T-cell (primary cell): ENCODE results near the gene LUC7L3. TPM values are rescaled to one million over a fixed set of nuclear protein-coding genes. Genes with fewer than 3 reads are reported as not detected.

Experiments used
- ATAC-seq, 4 experiments: fragments of 200-7000 bp in 3 of 4; fragments of 150-1000 bp in 1 of 4; cut with Tn5 transposase; replicated peaks in 1 of 4; 1 replicate in 3 of 4; 2 replicates in 1 of 4; pipeline ENCODE4 v1.10.0; 2021; ENCODE audit warnings: moderate library complexity in 3 of 4, mild to moderate bottlenecking in 2 of 4, moderate number of reproducible peaks in 1 of 4
- CTCF ChIA-PET, 2 donors: fragments of 300-600 bp; sonication (Branson Sonifier 250); formaldehyde crosslinking; loops; one replicate each; lab custom pipeline; 2022; ENCODE audit warnings: antibody characterized with exemption in 2 of 2; lab: Charles Lee
- POLR2A ChIA-PET, 2 donors: fragments of 300-600 bp; sonication (Branson Sonifier 250); formaldehyde crosslinking; loops; one replicate each; lab custom pipeline; 2022; ENCODE audit warnings: antibody characterized with exemption in 2 of 2; lab: Charles Lee
- DNase-seq, 35 experiments: peaks; one replicate each; pipeline versions ENCODE4 v3.0.0 to v3.0.0-alpha.2; 2013 to 2023
- H3K27ac ChIP-seq: one replicate; pipeline ENCODE4 v1.5.1; 2013; ENCODE audit warnings: low read length
- H3K27me3 ChIP-seq, 2 experiments: replicated peaks in 1 of 2; 1 replicate in 1 of 2; 2 replicates in 1 of 2; pipeline versions ENCODE4 v1.6.1 to v1.7.0; 2013; ENCODE audit warnings: low read length in 1 of 2, mixed read lengths in 1 of 2; ENCODE audit not compliant: control insufficient read depth in 2 of 2, insufficient read depth in 2 of 2; ENCODE audit errors: extremely low read depth in 1 of 2
- H3K36me3 ChIP-seq, 2 donors: 1 replicate in 1 of 2; 2 replicates in 1 of 2; pipeline versions ENCODE4 v1.6.1 to v1.7.0; 2013; ENCODE audit warnings: low read length in 1 of 2; ENCODE audit not compliant: control insufficient read depth in 2 of 2, insufficient read depth in 1 of 2; ENCODE audit errors: extremely low read depth in 1 of 2
- H3K4me1 ChIP-seq, 2 experiments: 1 replicate in 1 of 2; 2 replicates in 1 of 2; pipeline versions ENCODE4 v1.6.1 to v1.7.0; 2013; ENCODE audit warnings: low read length in 2 of 2, mixed read lengths in 1 of 2; ENCODE audit not compliant: insufficient read depth in 2 of 2, control insufficient read depth in 1 of 2; ENCODE audit errors: extremely low read depth in 1 of 2
- H3K4me3 ChIP-seq, 2 donors: 1 replicate in 1 of 2; 2 replicates in 1 of 2; pipeline versions ENCODE4 v1.5.1 to v1.7.0; 2013; ENCODE audit warnings: mild to moderate bottlenecking in 2 of 2, low read length in 1 of 2, moderate library complexity in 1 of 2; ENCODE audit not compliant: control insufficient read depth in 1 of 2; ENCODE audit errors: extremely low read depth in 1 of 2
- H3K9me3 ChIP-seq: 2 replicates; pipeline ENCODE4 v1.7.0; 2013
- H3K27ac Mint-ChIP-seq, 2 donors: one replicate each; pipeline ENCODE4 v1.8.0; 2020 to 2021; ENCODE audit warnings: mild to moderate bottlenecking in 2 of 2, mixed read lengths in 2 of 2
- H3K27me3 Mint-ChIP-seq, 2 donors: one replicate each; pipeline ENCODE4 v1.8.0; 2021 to 2022; ENCODE audit warnings: mixed read lengths in 2 of 2
- H3K36me3 Mint-ChIP-seq: one replicate; pipeline ENCODE4 v1.8.0; 2021; ENCODE audit warnings: mixed read lengths
- H3K4me1 Mint-ChIP-seq, 3 donors: one replicate each; pipeline ENCODE4 v1.8.0; 2020 to 2022; ENCODE audit warnings: mixed read lengths in 3 of 3, mild to moderate bottlenecking in 1 of 3
- H3K4me3 Mint-ChIP-seq, 3 donors: one replicate each; pipeline ENCODE4 v1.8.0; 2020 to 2022; ENCODE audit warnings: mild to moderate bottlenecking in 3 of 3, mixed read lengths in 3 of 3, moderate library complexity in 3 of 3
- H3K9me3 Mint-ChIP-seq, 3 donors: one replicate each; pipeline ENCODE4 v1.8.0; 2020 to 2022; ENCODE audit warnings: mixed read lengths in 3 of 3
- WGBS: methylation state at CpG from one replicate; pipeline ENCODE4 v1.1.5; 2013; ENCODE audit warnings: missing lambda C conversion rate; ENCODE audit not compliant: insufficient coverage; 5-methylcytosine and 5-hydroxymethylcytosine counted together
- total RNA-seq, 35 experiments: library from RNA in 6 of 35; stranded (reverse) in 6 of 35; fragments of 120-200 nt in 1 of 35; gene quantifications; one replicate each; pipeline versions ENCODE4 v1.2.1 to v1.2.4 and lab custom pipeline; 2013 to 2026

Gene LUC7L3
- total RNA-seq, 5 donors from 2014 or later (not counting 1 experiment from before 2014, with no cell fraction given) = 126 to 273 (median 232) TPM

GRCh38 chr17:50765454-50766221 is 46.2 kb downstream of the LUC7L3 start:
- H3K4me1 ChIP-seq = peaks cover 0 to 4% of the 10 kb centered on the region in 2 experiments
- 94% methylated on average over 3 of the region's 9 CpGs for WGBS
- CTCF ChIA-PET = no interaction called here
- Mint-ChIP-seq H3K9me3 (no peaks in the 10 kb centered on the region), H3K4me3 (no peak overlapping the region), H3K36me3 (no peaks in the 10 kb centered on the region), H3K27me3 (peaks cover 3 to 7% of the 10 kb centered on the region in 2 donors), H3K27ac (no peak overlapping the region), H3K4me1 (peaks cover 12 to 20% (median 17%) of the 10 kb centered on the region in 3 donors)
- no peaks in the 10 kb centered on the region for H3K9me3 ChIP-seq
- ATAC-seq = no peak
- H3K4me3 ChIP-seq = no peak overlapping the region
- DNase-seq = no peak
- no peak overlapping the region for H3K27ac ChIP-seq
- POLR2A ChIA-PET = no interaction called here
- no peaks in the 10 kb centered on the region for H3K36me3 ChIP-seq
- peaks cover 0 to 6% of the 10 kb centered on the region in 2 experiments for H3K27me3 ChIP-seq

GRCh38 chr17:50766222-50767023 is 47.0 kb downstream of the LUC7L3 start:
- DNase-seq (no peak), ATAC-seq (no peak)
- H3K27ac ChIP-seq = no peak overlapping the region
- peaks cover 12 to 20% (median 17%) of the 10 kb centered on the region in 3 donors for H3K4me1 Mint-ChIP-seq
- no peaks in the 10 kb centered on the region for H3K36me3 Mint-ChIP-seq
- peaks cover 0 to 6% of the 10 kb centered on the region in 2 experiments for H3K27me3 ChIP-seq
- no peaks in the 10 kb centered on the region for H3K9me3 Mint-ChIP-seq
- no peaks in the 10 kb centered on the region for H3K9me3 ChIP-seq
- H3K4me3 Mint-ChIP-seq = no peak overlapping the region
- ChIA-PET CTCF (no interaction called here), POLR2A (no interaction called here)
- H3K27ac Mint-ChIP-seq = no peak overlapping the region
- peaks cover 3 to 7% of the 10 kb centered on the region in 2 donors for H3K27me3 Mint-ChIP-seq
- peaks cover 0 to 4% of the 10 kb centered on the region in 2 experiments for H3K4me1 ChIP-seq
- 84% methylated on average over 7 of the region's 10 CpGs for WGBS
- H3K4me3 ChIP-seq = no peak overlapping the region
- no peaks in the 10 kb centered on the region for H3K36me3 ChIP-seq

GRCh38 chr17:50767030-50767429 is 47.6 kb downstream of the LUC7L3 start:
- H3K27ac Mint-ChIP-seq = no peak overlapping the region
- H3K27me3 Mint-ChIP-seq = peaks cover 3 to 7% of the 10 kb centered on the region in 2 donors

GRCh38 chr17:50767446-50767845 is 48.0 kb downstream of the LUC7L3 start, which contains the start of gene ANKRD40CL:
TSS of gene ANKRD40CL (minus strand) at chr17:50767518. CDS start at chr17:50766913, 605 bp downstream.
- H3K4me3 Mint-ChIP-seq = no peak within 1 kb of the TSS

More at GRCh38 chr17:50767030-50767429, 47.6 kb downstream of the LUC7L3 start:
- ATAC-seq = no peak
- ChIA-PET CTCF (no interaction called here), POLR2A (no interaction called here)
- Mint-ChIP-seq H3K4me3 (no peak overlapping the region), H3K4me1 (peaks cover 12 to 24% (median 17%) of the 10 kb centered on the region in 3 donors), H3K9me3 (no peaks in the 10 kb centered on the region), H3K36me3 (no peaks in the 10 kb centered on the region)
- no peak for DNase-seq
- peaks cover 0 to 4% of the 10 kb centered on the region in 2 experiments for H3K4me1 ChIP-seq
- no peak overlapping the region for H3K4me3 ChIP-seq
- no peaks in the 10 kb centered on the region for H3K9me3 ChIP-seq
- H3K27ac ChIP-seq = no peak overlapping the region
- H3K27me3 ChIP-seq = peaks cover 0 to 3% of the 10 kb centered on the region in 2 experiments
- WGBS = 83% methylated on average over 6 of the region's 7 CpGs
- H3K36me3 ChIP-seq = no peaks in the 10 kb centered on the region

GRCh38 chr17:50768346-50768761 is 49.0 kb downstream of the LUC7L3 start:
- Mint-ChIP-seq H3K36me3 (no peaks in the 10 kb centered on the region), H3K4me3 (no peak overlapping the region), H3K27me3 (peaks cover 3 to 7% of the 10 kb centered on the region in 2 donors), H3K4me1 (peaks cover 7 to 24% (median 11%) of the 10 kb centered on the region in 3 donors), H3K27ac (no peak overlapping the region), H3K9me3 (no peaks in the 10 kb centered on the region)
- Histone ChIP-seq H3K9me3 (no peaks in the 10 kb centered on the region), H3K4me1 (peaks cover 0 to 2% of the 10 kb centered on the region in 2 experiments), H3K27ac (no peak overlapping the region), H3K4me3 (no peak overlapping the region), H3K36me3 (no peaks in the 10 kb centered on the region), H3K27me3 (peaks cover 0 to 2% of the 10 kb centered on the region in 2 experiments)
- POLR2A ChIA-PET = interaction anchor here in 1 of 2 donors (0.6 kb wide), 1 partner anchor 12 kb away, joined by 8 read pairs; no protein-coding TSS in a partner anchor
- ATAC-seq = no peak
- 83% methylated on average over 5 of the region's 7 CpGs for WGBS
- no peak for DNase-seq
- CTCF ChIA-PET = interaction anchor here (0.6 to 0.7 kb wide), 3 partner anchors 15 to 264 kb away, joined by 3 to 5 read pairs (median 4); no protein-coding TSS in a partner anchor

More at GRCh38 chr17:50767446-50767845, 48.0 kb downstream of the LUC7L3 start, which contains the start of gene ANKRD40CL:
- Histone ChIP-seq H3K36me3 (no peaks in the 10 kb centered on the region), H3K27ac (no peak within 1 kb of the TSS), H3K9me3 (no peaks in the 10 kb centered on the region), H3K4me1 (peaks cover 0 to 4% of the 10 kb centered on the region in 2 experiments), H3K27me3 (peaks cover 0 to 2% of the 10 kb centered on the region in 2 experiments), H3K4me3 (no peak within 1 kb of the TSS)
- no peaks in the 10 kb centered on the region for H3K36me3 Mint-ChIP-seq
- WGBS = 85% methylated on average over 4 of the region's 9 CpGs
- peaks cover 3 to 7% of the 10 kb centered on the region in 2 donors for H3K27me3 Mint-ChIP-seq
- ChIA-PET CTCF (no interaction called here), POLR2A (no interaction called here)
- no peak for DNase-seq
- no peak for ATAC-seq
- no peak within 1 kb of the TSS for H3K27ac Mint-ChIP-seq
- H3K4me1 Mint-ChIP-seq = peaks cover 12 to 28% (median 17%) of the 10 kb centered on the region in 3 donors
- H3K9me3 Mint-ChIP-seq = no peaks in the 10 kb centered on the region

- Histone ChIP-seq H3K27ac (no peak overlapping the region), H3K4me1 (no peaks in the 10 kb centered on the region), H3K36me3 (no peaks in the 10 kb centered on the region), H3K9me3 (no peaks in the 10 kb centered on the region), H3K4me3 (no peak overlapping the region), H3K27me3 (peaks cover 0 to 2% of the 10 kb centered on the region in 2 experiments)
- WGBS = 92% methylated on average over 5 of the region's 8 CpGs
- peaks cover 0 to 11% (median 0%) of the 10 kb centered on the region in 3 donors for H3K4me1 Mint-ChIP-seq
- H3K36me3 Mint-ChIP-seq = no peaks in the 10 kb centered on the region
- H3K9me3 Mint-ChIP-seq = no peaks in the 10 kb centered on the region
- no peak overlapping the region for H3K27ac Mint-ChIP-seq
- no peak overlapping the region for H3K4me3 Mint-ChIP-seq
- no peak for DNase-seq
- ChIA-PET CTCF (interaction anchor here in 1 of 2 donors (0.6 kb wide), 1 partner anchor 13 kb away, joined by 3 read pairs; no protein-coding TSS in a partner anchor), POLR2A (no interaction called here)
- peaks cover 2 to 7% of the 10 kb centered on the region in 2 donors for H3K27me3 Mint-ChIP-seq
- no peak for ATAC-seq
Measured at GRCh38 chr17:50769884-50770283, 50.5 kb downstream of the LUC7L3 start.
